ENCODE measurements around the gene PSMD1.

The PSMD1 gene

GRCh38 chr2:231129216-231129615 lies 72.5 kb downstream of the PSMD1 start:
- H3K4me3 ChIP-seq (ENCODE audit: low read depth, low read length) = no peak overlapping the region
- in situ Hi-C loops (cut with HindIII; ENCODE audit: low sequenced_read_pairs) = no loop called here
- TF ChIP-seq CTCF (IDR thresholded peaks at IDR 0.05; ENCODE audit: low read depth, low read length) = no peak
- DNase-seq (ENCODE audit: low read depth, low spot score) = no peak

GRCh38 chr2:231130336-231131056 lies 73.8 kb downstream of the PSMD1 start:
- no peak overlapping the region for H3K4me3 ChIP-seq (ENCODE audit: low read depth, low read length)
- in situ Hi-C loops (cut with HindIII; ENCODE audit: low sequenced_read_pairs) = no loop called here
- DNase-seq (ENCODE audit: low read depth, low spot score) = no peak
- no peak for TF ChIP-seq CTCF (IDR thresholded peaks at IDR 0.05; ENCODE audit: low read depth, low read length)

GRCh38 chr2:231132129-231132528 lies 75.5 kb downstream of the PSMD1 start:
- in situ Hi-C loops (cut with HindIII; ENCODE audit: low sequenced_read_pairs) = no loop called here
- no peak overlapping the region for H3K4me3 ChIP-seq (ENCODE audit: low read depth, low read length)
- TF ChIP-seq CTCF (IDR thresholded peaks at IDR 0.05; ENCODE audit: low read depth, low read length) = no peak
- DNase-seq (ENCODE audit: low read depth, low spot score) = no peak

GRCh38 chr2:231133365-231134099 lies 76.9 kb downstream of the PSMD1 start:
- TF ChIP-seq CTCF (IDR thresholded peaks at IDR 0.05; ENCODE audit: low read depth, low read length) = no peak

GRCh38 chr2:231134910-231135655 lies 78.4 kb downstream of the PSMD1 start:
- no peak for TF ChIP-seq CTCF (IDR thresholded peaks at IDR 0.05; ENCODE audit: low read depth, low read length)
- DNase-seq (ENCODE audit: low read depth, low spot score) = no peak
- in situ Hi-C loops (cut with HindIII; ENCODE audit: low sequenced_read_pairs) = no loop called here
- no peak overlapping the region for H3K4me3 ChIP-seq (ENCODE audit: low read depth, low read length)

More at GRCh38 chr2:231133365-231134099, 76.9 kb downstream of the PSMD1 start:
- in situ Hi-C loops (cut with HindIII; ENCODE audit: low sequenced_read_pairs) = no loop called here
- no peak for DNase-seq (ENCODE audit: low read depth, low spot score)
- H3K4me3 ChIP-seq (ENCODE audit: low read depth, low read length) = no peak overlapping the region

GRCh38 chr2:231138699-231139098 lies 82.0 kb downstream of the PSMD1 start:
- TF ChIP-seq CTCF (IDR thresholded peaks at IDR 0.05; ENCODE audit: low read depth, low read length) = no peak
- DNase-seq (ENCODE audit: low read depth, low spot score) = peak; percentile 77
- no peak overlapping the region for H3K4me3 ChIP-seq (ENCODE audit: low read depth, low read length)
- in situ Hi-C loops (cut with HindIII; ENCODE audit: low sequenced_read_pairs) = no loop called here

Data from astrocyte of the spinal cord (primary cell).